Bronchial epithelial cell (primary cell): ENCODE data around the gene PTAFR. TPM values are rescaled to one million over a fixed set of nuclear protein-coding genes. Genes with fewer than 3 reads are reported as not detected.

ENCODE experiments used
- DNase-seq: peaks from one replicate; pipeline ENCODE4 v3.0.0-alpha.2; 2010; ENCODE audit warnings: low read depth
- FAIRE-seq: peaks from 2 replicates; lab custom pipeline; 2011; peaks lifted over from hg19 to GRCh38; lab: Jason Lieb, UNC
- H3K27me3 ChIP-seq: 2 replicates; pipeline ENCODE4 v1.5.1; 2011; ENCODE audit warnings: low read length; ENCODE audit not compliant: control insufficient read depth, insufficient read depth
- H3K36me3 ChIP-seq: 2 replicates; pipeline ENCODE4 v1.5.1; 2011; ENCODE audit warnings: low read length; ENCODE audit not compliant: control insufficient read depth, insufficient read depth
- H3K4me3 ChIP-seq: 2 replicates; pipeline ENCODE4 v1.5.1; 2011; ENCODE audit warnings: mild to moderate bottlenecking, low read depth, low read length, control low read depth
- total RNA-seq: library from RNA; depleted of rRNA; stranded (reverse); fragments of >200 nt; gene quantifications from 2 replicates; pipeline ENCODE4 v1.2.1, GENCODE V29; 2014
- TF ChIP-seq, protein P1 (sequence below): IDR thresholded peaks from 2 replicates; pipeline ENCODE4 v1.5.1; 2011; ENCODE audit warnings: mild to moderate bottlenecking, moderate library complexity, low read length, control low read depth, inconsistent platforms; ENCODE audit not compliant: insufficient read depth, severe bottlenecking

The PTAFR gene
- total RNA-seq, 1 donor from 2014 or later, result 5.0 TPM

DNA sequence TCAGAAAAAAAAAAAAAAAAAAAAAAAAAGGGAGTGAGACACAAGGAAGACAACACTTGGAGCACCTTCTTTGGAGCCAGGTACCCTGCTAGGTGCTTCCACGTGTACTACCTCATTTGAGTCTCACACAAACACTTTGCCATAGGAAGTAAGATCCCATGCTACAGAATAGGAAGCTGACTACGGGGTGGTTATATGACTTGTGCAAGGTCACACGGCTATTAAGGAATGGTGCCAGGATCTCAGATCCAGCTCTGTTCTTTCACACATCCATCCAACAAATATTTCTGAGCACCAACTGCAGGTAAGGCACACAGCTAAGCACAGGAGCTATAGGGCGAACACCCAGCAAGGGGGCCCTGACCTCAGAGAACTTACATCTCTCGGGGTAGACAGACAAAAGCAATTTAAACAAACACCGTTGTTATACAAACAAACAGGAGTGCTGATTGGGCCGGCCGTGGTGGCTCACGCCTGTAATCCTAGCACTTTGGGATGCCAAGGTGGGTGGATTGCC, 22.4 kb downstream of the PTAFR start:
- FAIRE-seq (no peak), DNase-seq (no peak)
- Histone ChIP-seq H3K27me3 (no peaks in the 10 kb centered on the region), H3K4me3 (no peak overlapping the region), H3K36me3 (peaks cover 4% of the 10 kb centered on the region)
- TF ChIP-seq, protein P1, sequence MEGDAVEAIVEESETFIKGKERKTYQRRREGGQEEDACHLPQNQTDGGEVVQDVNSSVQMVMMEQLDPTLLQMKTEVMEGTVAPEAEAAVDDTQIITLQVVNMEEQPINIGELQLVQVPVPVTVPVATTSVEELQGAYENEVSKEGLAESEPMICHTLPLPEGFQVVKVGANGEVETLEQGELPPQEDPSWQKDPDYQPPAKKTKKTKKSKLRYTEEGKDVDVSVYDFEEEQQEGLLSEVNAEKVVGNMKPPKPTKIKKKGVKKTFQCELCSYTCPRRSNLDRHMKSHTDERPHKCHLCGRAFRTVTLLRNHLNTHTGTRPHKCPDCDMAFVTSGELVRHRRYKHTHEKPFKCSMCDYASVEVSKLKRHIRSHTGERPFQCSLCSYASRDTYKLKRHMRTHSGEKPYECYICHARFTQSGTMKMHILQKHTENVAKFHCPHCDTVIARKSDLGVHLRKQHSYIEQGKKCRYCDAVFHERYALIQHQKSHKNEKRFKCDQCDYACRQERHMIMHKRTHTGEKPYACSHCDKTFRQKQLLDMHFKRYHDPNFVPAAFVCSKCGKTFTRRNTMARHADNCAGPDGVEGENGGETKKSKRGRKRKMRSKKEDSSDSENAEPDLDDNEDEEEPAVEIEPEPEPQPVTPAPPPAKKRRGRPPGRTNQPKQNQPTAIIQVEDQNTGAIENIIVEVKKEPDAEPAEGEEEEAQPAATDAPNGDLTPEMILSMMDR, result no peak

DNA sequence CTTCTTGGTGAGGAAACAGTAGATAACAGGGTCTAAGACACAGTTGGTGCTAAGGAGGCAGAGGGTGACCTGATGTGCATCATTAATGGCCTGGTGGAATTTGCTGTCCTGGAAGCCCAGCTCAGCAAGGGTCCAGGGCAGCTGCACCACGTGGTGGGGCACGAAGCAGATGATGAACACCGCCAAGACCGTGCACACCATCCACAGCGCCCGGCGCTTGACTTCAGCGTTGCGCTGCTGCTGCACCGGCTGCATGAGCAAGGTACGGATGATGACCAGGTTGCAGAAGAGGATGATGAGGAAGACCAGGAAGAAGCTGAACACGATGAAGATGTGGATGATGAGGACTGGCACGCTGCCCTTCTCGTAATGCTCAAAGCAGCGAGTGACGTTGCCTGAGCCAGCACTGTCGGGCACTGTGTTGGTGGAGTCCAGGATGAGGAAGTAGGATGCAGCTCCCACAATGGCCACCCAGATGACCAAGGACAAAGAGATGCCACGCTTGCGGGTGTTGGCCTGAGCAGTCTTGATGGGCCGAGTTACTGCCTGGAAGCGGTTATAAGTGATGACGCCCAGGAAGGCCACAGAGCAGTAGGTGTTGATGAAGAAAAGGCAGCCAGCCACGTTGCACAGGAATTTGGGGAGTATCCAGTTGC, 26.2 kb downstream of the PTAFR start:
- no peak overlapping the region for H3K4me3 ChIP-seq
- FAIRE-seq, result no peak

DNA sequence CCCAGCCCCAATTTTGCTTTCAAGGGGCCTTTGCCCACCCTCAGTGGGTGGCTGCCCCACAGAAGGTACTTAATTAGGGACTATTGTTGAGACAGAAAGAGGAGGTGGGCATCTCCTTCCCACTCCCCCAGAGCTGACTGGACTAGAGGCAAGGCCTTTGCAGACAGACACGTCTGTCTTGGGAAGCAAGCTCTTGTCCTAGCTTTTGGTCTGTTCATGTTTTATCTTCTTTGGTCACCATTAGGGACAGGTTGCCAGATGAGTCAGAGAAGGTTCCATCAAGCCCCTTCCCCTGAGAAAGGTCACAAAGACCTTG, 27.7 kb downstream of the PTAFR start:
- no peak overlapping the region for H3K4me3 ChIP-seq
- TF ChIP-seq, protein P1, result no peak
- DNase-seq, result no peak
- no peaks in the 10 kb centered on the region for H3K27me3 ChIP-seq
- FAIRE-seq, result no peak
- H3K36me3 ChIP-seq, result peaks cover 5% of the 10 kb centered on the region

More for the DNA sequence above, 26.2 kb downstream of the PTAFR start:
- no peak for DNase-seq
- TF ChIP-seq, protein P1, result no peak
- H3K36me3 ChIP-seq, result peaks cover 5% of the 10 kb centered on the region
- H3K27me3 ChIP-seq, result no peaks in the 10 kb centered on the region

DNA sequence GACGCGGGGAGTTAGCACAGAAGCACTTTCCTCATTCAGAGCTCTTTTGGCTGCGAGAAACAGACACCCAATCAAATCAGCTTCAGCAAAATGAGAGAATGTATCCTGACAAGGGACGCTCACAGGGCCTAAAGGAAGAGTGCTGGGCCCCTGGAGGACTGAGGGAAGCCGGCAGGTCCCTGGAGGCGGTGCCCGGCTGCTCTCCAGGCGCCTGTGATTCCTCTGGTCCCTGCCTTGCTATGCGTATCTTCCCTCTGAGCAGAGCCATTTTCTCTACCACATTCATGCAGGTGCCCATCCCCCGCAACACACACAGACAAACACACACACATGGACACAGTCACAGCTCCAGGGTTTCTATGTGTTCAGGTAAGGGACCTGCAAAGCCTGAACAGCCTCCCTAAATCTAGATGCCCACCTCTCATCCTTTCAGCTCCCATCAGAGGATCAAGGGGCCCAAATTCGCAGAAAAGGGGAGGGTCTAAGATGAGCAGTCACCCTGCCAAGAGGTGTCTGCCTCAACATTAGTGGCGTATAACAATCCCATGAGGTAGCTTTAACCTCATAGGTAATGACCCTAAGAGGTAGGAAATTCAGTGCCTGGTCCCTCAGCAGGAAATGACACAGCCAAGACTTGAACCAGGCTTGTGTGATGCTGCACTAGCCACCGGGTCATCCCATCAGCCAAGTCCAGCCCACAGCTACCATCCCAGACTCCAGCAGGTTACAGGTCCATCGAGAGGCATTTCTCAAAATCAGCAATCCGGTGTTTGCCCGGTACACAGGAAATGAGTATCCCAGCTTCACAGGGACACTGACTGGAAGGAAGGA, 29.0 kb downstream of the PTAFR start:
- FAIRE-seq (no peak), DNase-seq (no peak)
- TF ChIP-seq, protein P1, result no peak
- Histone ChIP-seq H3K4me3 (no peak overlapping the region), H3K36me3 (peaks cover 5% of the 10 kb centered on the region), H3K27me3 (no peaks in the 10 kb centered on the region)

DNA sequence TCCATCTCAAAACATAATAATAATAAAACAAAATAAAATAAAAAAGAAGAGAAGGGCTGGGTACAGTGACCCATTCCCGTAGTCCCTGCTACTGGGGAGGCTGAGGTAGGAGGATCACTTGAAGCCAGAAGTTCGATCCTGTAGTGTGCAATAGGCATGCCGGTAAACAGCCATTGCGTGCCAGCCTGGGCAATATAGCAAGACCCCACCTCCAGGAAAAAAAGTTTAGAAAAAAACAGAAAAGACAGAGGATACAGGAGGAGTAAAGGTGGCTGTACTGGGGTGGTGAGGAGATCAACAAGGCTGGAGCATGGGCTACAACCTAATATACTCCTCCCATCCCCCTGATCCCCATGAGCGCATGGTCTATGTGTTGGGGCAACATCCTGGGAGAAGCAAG, 30.8 kb downstream of the PTAFR start:
- no peak for FAIRE-seq
- peaks cover 4% of the 10 kb centered on the region for H3K36me3 ChIP-seq
- no peak for DNase-seq
- no peak overlapping the region for H3K4me3 ChIP-seq
- H3K27me3 ChIP-seq, result no peaks in the 10 kb centered on the region
- TF ChIP-seq, protein P1, result no peak
